Muscle layer of duodenum (tissue), 2 donors: Measurements from ENCODE around the gene C13orf46.

ENCODE experiments used
- H3K27ac ChIP-seq: one replicate; pipeline ENCODE4 v1.7.0; 2013; ENCODE audit warnings: mild to moderate bottlenecking, low read length
- H3K27me3 ChIP-seq: one replicate; pipeline ENCODE4 v1.7.0; 2013; ENCODE audit warnings: low read depth, mild to moderate bottlenecking, control low read depth, low read length
- H3K36me3 ChIP-seq, 2 donors: one replicate each; pipeline ENCODE4 v1.7.0; 2013; ENCODE audit warnings: low read length in 2 of 2, control low read depth in 1 of 2, mild to moderate bottlenecking in 1 of 2; ENCODE audit not compliant: insufficient read depth in 2 of 2, control insufficient read depth in 1 of 2
- H3K4me1 ChIP-seq, 2 donors: one replicate each; pipeline ENCODE4 v1.7.0; 2013; ENCODE audit warnings: low read length in 2 of 2, mild to moderate bottlenecking in 2 of 2, control low read depth in 1 of 2, moderate library complexity in 1 of 2; ENCODE audit not compliant: insufficient read depth in 2 of 2, control insufficient read depth in 1 of 2
- H3K4me3 ChIP-seq, 2 donors: one replicate each; pipeline ENCODE4 v1.7.0; 2013; ENCODE audit warnings: low read length in 2 of 2, low read depth in 1 of 2, mild to moderate bottlenecking in 1 of 2
- H3K9me3 ChIP-seq, 2 donors: one replicate each; pipeline ENCODE4 v1.7.0; 2013; ENCODE audit warnings: low read length in 2 of 2, control low read depth in 1 of 2, mild to moderate bottlenecking in 1 of 2; ENCODE audit not compliant: control insufficient read depth in 1 of 2
- donor health status: healthy.

Gene C13orf46

GRCh38 chr13:113928685-113929627 is 44.9 kb downstream of the C13orf46 start:
- Histone ChIP-seq H3K4me3 (no peak overlapping the region), H3K36me3 (no peaks in the 10 kb centered on the region), H3K27me3 (no peaks in the 10 kb centered on the region), H3K4me1 (peaks cover 0 to 30% of the 10 kb centered on the region in 2 donors), H3K27ac (no peak overlapping the region), H3K9me3 (no peaks in the 10 kb centered on the region)

GRCh38 chr13:113927661-113928581 is 46.0 kb downstream of the C13orf46 start:
- peaks cover 0 to 30% of the 10 kb centered on the region in 2 donors for H3K4me1 ChIP-seq
- H3K4me3 ChIP-seq: no peak overlapping the region
- no peaks in the 10 kb centered on the region for H3K9me3 ChIP-seq
- H3K27me3 ChIP-seq: no peaks in the 10 kb centered on the region
- no peaks in the 10 kb centered on the region for H3K36me3 ChIP-seq
- H3K27ac ChIP-seq: no peak overlapping the region

GRCh38 chr13:113926951-113927660 is 46.8 kb downstream of the C13orf46 start:
- Histone ChIP-seq H3K4me1 (peaks cover 0 to 30% of the 10 kb centered on the region in 2 donors), H3K4me3 (no peak overlapping the region), H3K9me3 (peaks cover 0 to 6% of the 10 kb centered on the region in 2 donors), H3K36me3 (no peaks in the 10 kb centered on the region), H3K27me3 (no peaks in the 10 kb centered on the region), H3K27ac (no peak overlapping the region)

GRCh38 chr13:113926301-113926761 is 47.5 kb downstream of the C13orf46 start:
- peaks cover 0 to 14% of the 10 kb centered on the region in 2 donors for H3K9me3 ChIP-seq
- H3K27ac ChIP-seq: no peak overlapping the region
- H3K4me1 ChIP-seq: peaks cover 0 to 30% of the 10 kb centered on the region in 2 donors
- no peaks in the 10 kb centered on the region for H3K27me3 ChIP-seq
- H3K36me3 ChIP-seq: no peaks in the 10 kb centered on the region
- no peak overlapping the region for H3K4me3 ChIP-seq

GRCh38 chr13:113924184-113924901 is 49.5 kb downstream of the C13orf46 start:
- Histone ChIP-seq H3K36me3 (no peaks in the 10 kb centered on the region), H3K27ac (no peak overlapping the region), H3K4me3 (no peak overlapping the region), H3K27me3 (no peaks in the 10 kb centered on the region), H3K4me1 (peaks cover 0 to 24% of the 10 kb centered on the region in 2 donors), H3K9me3 (peaks cover 0 to 16% of the 10 kb centered on the region in 2 donors)

GRCh38 chr13:113923376-113924063 is 50.4 kb downstream of the C13orf46 start:
- H3K27ac ChIP-seq: no peak overlapping the region
- no peaks in the 10 kb centered on the region for H3K36me3 ChIP-seq
- H3K4me3 ChIP-seq: no peak overlapping the region
- H3K4me1 ChIP-seq: peaks cover 0 to 16% of the 10 kb centered on the region in 2 donors
- no peaks in the 10 kb centered on the region for H3K27me3 ChIP-seq
- H3K9me3 ChIP-seq: peaks cover 0 to 16% of the 10 kb centered on the region in 2 donors

GRCh38 chr13:113922412-113923118 is 51.3 kb downstream of the C13orf46 start:
- Histone ChIP-seq H3K9me3 (peaks cover 0 to 16% of the 10 kb centered on the region in 2 donors), H3K27me3 (no peaks in the 10 kb centered on the region), H3K4me3 (no peak overlapping the region), H3K27ac (no peak overlapping the region), H3K36me3 (no peaks in the 10 kb centered on the region), H3K4me1 (peaks cover 0 to 6% of the 10 kb centered on the region in 2 donors)

GRCh38 chr13:113921763-113922162 is 52.1 kb downstream of the C13orf46 start:
- peaks cover 0 to 16% of the 10 kb centered on the region in 2 donors for H3K9me3 ChIP-seq
- H3K4me3 ChIP-seq: no peak overlapping the region
- H3K36me3 ChIP-seq: no peaks in the 10 kb centered on the region
- H3K27ac ChIP-seq: no peak overlapping the region
- H3K4me1 ChIP-seq: no peaks in the 10 kb centered on the region
- H3K27me3 ChIP-seq: peaks cover 1% of the 10 kb centered on the region

- no peak overlapping the region for H3K4me3 ChIP-seq
- no peaks in the 10 kb centered on the region for H3K36me3 ChIP-seq
- H3K27ac ChIP-seq: no peak overlapping the region
- no peaks in the 10 kb centered on the region for H3K4me1 ChIP-seq
- peaks cover 0 to 16% of the 10 kb centered on the region in 2 donors for H3K9me3 ChIP-seq
- H3K27me3 ChIP-seq: peaks cover 9% of the 10 kb centered on the region
Measured at GRCh38 chr13:113920606-113921286, 53.1 kb downstream of the C13orf46 start.
